Mammary epithelial cell (primary cell): ENCODE results near the gene NCF2.

Experiments used
- EZH2 ChIP-seq: IDR thresholded peaks from 2 replicates; pipeline ENCODE4 v1.6.1; 2012; ENCODE audit warnings: low read length, inconsistent platforms, borderline replicate concordance
- TF ChIP-seq, protein P1 (sequence below), 2 donors: IDR thresholded peaks in 1 of 2; conservative IDR thresholded peaks in 1 of 2; 2 replicates each; pipeline ENCODE4 v1.5.1; 2011 to 2012; ENCODE audit warnings: inconsistent platforms in 2 of 2, low read length in 2 of 2, mild to moderate bottlenecking in 2 of 2, control low read depth in 1 of 2, low read depth in 1 of 2; ENCODE audit not compliant: insufficient read depth in 1 of 2; ENCODE audit errors: extremely low read depth in 1 of 2

DNA sequence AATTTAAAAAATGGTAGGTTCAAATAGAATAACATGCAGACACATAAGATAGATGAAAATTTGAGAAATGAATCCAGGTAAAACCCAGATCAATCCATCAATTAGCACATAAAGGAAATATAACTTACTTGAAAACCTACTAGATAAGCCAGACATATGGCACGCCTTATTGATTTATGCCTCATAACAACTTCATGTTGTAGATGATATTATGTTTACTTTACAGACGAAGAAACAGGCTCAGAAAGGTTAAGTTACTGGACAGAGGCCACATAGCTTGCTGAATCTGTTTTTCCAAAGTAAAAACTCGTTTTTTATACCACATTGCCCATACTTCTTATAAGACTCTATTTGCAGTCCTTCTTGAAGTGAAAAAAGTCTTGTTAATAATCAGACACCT is 22.1 kb upstream of the NCF2 start:
- no peak for TF ChIP-seq EZH2
- TF ChIP-seq, protein P1, sequence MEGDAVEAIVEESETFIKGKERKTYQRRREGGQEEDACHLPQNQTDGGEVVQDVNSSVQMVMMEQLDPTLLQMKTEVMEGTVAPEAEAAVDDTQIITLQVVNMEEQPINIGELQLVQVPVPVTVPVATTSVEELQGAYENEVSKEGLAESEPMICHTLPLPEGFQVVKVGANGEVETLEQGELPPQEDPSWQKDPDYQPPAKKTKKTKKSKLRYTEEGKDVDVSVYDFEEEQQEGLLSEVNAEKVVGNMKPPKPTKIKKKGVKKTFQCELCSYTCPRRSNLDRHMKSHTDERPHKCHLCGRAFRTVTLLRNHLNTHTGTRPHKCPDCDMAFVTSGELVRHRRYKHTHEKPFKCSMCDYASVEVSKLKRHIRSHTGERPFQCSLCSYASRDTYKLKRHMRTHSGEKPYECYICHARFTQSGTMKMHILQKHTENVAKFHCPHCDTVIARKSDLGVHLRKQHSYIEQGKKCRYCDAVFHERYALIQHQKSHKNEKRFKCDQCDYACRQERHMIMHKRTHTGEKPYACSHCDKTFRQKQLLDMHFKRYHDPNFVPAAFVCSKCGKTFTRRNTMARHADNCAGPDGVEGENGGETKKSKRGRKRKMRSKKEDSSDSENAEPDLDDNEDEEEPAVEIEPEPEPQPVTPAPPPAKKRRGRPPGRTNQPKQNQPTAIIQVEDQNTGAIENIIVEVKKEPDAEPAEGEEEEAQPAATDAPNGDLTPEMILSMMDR (conservative IDR thresholded peaks at IDR 0.05 in 1 of 2, IDR thresholded peaks at IDR 0.05 in 1 of 2; ENCODE audit: extremely low read depth in 1 of 2, insufficient read depth in 1 of 2, low read depth in 1 of 2, low read length in 2 of 2), result no peak
